TTC549 (cell line): ENCODE results near the gene OR13J1.
A peak's percentile ranks its signal among the peaks of the same experiment; 100 is the strongest.
"Not testable (repeated sequence)": the region's sequence is repeated elsewhere in the genome, so short reads cannot be mapped to it uniquely, and the experiment has no call there.

ENCODE experiments used
- FAIRE-seq: peaks from 2 replicates; lab custom pipeline; 2012; peaks lifted over from hg19 to GRCh38; lab: Jason Lieb, UNC

Gene OR13J1, protein sequence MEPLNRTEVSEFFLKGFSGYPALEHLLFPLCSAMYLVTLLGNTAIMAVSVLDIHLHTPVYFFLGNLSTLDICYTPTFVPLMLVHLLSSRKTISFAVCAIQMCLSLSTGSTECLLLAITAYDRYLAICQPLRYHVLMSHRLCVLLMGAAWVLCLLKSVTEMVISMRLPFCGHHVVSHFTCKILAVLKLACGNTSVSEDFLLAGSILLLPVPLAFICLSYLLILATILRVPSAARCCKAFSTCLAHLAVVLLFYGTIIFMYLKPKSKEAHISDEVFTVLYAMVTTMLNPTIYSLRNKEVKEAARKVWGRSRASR

DNA sequence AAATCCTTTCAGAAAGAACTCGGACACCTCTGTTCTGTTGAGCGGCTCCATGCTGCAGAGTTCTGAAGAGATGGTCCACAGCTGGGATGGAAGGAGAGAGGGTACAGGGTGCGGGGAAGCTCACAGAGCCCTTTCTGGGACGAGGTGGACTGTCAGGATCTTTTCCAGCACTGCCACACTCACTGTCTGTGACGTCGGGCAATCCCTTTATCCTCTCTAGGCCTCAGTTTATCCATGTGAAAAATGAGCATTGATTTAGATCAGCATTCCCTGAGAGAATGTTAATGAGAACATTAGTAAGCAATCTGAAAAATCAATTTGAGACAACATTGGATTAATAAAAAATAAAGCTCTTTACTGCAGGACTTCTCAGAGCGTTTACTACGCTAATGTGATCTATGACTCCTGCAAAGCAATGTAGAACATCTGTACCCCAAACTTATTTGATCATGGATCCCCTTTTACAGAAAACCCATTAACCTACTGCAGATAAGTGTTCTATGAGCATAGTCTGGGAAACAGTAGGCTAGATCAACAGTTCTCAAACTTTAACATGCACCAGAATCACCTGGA is at the start of gene OR13J1:
OR13J1 (minus strand) TSS at position 51 of the 573 bp plus-strand sequence; CDS start at position 51, 0 bp downstream.
- FAIRE-seq: no peak

DNA sequence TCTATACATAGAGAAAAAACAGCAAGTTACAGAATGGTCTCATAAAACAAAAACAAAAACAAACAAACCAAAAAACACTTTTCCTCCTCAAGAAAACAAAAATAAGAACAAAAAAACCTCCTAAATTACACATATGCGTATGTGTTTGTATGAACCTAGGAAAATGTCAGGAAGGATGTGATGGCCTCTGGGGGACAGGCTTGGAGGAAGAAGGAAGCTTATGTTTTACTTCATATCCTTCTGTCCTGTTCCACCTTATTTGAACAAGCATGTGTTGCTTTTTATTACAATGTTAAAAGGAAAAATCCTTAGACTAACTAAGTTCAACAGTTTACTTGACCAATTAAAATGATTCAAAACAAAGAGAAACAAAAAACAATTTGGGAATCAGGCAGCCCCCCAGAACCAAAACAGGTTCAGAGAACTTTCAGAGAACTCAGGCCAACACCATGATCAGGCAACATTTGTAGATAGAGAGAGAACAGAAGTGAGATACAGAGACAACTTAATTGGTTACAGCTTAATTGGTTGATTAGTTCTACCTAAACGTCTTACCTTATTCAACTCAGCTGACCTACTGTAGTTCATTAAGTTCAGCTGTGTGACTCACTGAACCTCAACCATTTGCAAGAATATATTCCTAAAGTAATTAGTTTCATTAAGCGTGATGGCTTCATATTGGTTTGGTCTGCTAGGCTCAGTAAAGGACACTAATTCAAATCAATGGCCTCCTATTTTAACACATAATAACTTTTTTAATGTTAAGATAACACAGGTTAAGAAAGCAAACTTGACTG is 49.2 kb upstream of the OR13J1 start:
- FAIRE-seq: no peak

DNA sequence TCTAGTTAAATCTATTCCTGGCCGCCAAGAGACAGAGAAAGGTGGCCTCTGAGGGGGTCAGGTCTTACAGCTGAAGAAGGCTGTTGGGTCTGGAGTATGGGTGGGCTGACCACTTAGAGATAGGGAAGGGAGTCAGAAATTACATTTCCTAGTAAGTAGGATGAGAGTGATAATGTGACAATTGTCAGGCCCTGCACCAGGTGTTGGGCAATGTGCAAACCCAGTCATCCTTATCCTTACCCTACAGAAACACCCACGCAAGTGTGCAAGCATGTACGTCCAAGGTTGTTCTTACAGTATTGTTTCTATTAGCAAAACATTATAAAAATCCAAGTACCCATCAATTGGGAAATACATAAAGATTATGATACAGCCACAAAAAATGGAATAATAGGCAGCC is 48.6 kb upstream of the OR13J1 start:
- no peak for FAIRE-seq

DNA sequence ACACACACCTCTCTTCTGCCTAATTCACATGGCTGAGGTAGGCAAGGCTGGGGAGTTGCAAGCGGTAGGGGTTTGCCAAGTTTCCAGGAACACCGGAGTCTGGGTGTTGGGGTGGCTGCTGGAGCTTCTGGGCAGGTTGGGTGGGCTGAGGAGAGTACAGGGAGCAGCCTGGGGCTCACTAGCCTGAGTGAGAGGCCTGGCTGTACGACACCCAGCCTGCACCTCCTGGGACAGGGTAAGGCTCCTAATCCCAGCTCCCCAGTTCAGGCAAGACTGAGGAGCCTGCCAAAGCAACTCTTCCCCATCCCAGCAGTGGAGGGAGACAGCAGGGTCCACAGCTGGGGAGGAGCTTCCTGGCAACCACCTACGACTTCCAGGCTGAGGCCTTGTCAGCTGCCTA is 47.1 kb upstream of the OR13J1 start:
- no peak for FAIRE-seq

DNA sequence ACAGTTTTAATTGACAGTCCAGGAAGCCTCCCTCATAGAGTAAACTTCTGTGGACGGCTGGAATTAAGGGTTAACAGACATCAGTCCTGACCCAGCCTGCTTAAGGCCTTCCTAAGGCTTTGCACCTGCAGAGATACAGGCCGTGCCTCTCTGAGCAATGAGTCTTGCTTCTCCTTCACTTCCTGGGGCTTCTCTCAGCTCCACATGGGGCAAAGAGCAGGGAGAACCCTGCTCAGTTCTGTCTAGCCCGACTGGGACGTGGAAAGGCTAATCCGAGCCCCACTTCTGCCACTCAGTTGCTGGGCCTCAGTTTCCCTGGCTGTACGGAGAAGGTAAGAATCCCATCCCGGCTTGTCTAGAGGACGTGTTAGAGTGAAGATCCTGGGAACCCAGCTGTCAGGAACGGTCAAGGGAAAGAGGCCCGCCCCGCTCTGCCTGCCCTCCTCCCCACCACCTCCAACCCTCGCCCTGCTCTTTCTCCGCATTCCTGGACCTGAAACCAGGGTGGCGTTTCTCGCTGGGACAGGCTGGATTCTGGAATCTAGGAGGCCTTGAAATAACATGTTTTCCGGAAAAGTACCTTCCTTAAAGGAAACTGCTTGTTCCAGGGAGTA is 45.6 kb upstream of the OR13J1 start:
- FAIRE-seq: no peak

DNA sequence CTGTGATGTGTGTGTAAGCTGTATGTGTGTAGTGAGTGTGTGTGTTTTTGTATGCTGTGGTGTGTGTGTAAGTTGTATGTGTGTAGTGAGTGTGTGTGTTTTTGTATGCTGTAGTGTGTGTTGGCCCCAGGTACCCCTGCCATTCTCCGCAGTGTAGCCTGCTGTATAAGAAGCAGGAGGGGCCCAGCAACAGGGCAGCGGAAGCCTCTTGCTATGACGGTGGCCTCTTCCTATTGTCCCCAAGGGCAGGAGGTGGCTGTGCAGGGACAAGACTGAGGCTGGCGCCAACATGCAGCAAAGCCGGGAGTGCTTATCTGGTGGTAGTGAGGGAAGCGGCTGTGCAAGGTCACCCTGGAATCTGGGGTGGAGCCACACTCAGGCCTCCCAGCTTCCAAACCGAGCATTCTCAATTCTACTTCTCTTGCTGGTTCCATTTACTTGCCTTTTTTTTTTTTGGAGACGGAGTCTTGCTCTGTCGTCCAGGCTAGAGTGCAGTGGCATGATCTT is 44.2 kb upstream of the OR13J1 start:
- no peak for FAIRE-seq

DNA sequence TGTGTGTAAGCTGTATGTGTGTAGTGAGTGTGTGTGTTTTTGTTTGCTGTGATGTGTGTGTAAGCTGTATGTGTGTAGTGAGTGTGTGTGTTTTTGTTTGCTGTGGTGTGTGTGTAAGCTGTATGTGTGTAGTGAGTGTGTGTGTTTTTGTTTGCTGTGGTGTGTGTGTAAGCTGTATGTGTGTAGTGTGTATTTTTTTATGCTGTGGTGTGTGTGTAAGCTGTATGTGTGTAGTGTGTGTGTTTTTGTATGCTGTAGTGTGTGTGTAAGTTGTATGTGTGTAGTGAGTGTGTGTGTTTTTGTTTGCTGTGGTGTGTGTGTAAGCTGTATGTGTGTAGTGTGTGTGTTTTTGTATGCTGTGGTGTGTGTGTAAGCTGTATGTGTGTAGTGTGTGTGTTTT is 43.2 kb upstream of the OR13J1 start:
- FAIRE-seq: not testable (repeated sequence)

DNA sequence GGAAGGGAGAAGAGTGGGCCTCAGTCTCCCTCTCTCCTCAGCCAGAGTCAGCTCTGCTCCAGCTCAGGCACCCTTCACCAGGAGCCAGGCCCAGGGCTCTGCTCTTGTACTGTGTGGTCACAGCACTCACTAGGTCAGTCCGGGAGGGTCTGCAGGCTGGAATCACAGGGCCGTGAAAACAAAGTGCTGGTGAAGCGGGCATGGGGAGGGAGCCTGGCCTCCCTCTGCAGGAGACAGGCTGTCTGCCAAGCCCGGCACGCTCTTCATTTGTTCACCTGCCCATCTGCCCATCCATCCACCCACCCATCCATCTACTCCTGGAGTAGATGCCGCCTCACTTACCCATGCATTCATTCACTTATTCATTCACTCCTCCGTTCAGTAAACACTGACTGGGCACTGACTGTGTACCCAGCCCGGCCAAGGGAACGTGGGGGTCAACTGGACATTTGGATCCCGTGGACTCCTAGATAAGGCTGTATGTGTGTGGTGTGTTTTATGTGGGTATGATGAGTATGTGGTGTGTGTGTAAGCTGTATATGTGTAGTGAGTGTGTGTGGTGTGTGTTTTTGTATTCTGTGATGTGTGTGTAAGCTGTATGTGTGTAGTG is 42.7 kb upstream of the OR13J1 start:
- FAIRE-seq: no peak

DNA sequence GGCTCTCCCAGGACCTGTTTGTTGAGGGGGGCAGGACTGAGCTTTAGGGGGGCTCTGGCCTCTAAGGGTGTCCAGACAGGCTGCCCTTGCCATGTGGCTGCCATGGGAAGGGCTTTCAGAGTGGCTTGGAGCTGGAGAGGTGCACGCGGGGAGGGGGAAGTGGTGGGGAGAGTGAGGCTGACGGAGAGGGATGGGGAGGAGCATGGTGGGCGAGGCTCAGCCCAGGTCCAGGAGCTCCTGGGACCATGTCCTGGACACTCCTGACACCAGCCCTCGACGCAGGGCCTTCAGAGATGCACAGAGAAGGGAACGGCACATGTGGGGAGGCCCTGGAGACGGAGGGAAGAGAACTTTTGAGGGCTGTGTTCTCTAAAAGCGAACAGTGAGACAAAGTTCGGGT is 41.5 kb upstream of the OR13J1 start:
- no peak for FAIRE-seq

DNA sequence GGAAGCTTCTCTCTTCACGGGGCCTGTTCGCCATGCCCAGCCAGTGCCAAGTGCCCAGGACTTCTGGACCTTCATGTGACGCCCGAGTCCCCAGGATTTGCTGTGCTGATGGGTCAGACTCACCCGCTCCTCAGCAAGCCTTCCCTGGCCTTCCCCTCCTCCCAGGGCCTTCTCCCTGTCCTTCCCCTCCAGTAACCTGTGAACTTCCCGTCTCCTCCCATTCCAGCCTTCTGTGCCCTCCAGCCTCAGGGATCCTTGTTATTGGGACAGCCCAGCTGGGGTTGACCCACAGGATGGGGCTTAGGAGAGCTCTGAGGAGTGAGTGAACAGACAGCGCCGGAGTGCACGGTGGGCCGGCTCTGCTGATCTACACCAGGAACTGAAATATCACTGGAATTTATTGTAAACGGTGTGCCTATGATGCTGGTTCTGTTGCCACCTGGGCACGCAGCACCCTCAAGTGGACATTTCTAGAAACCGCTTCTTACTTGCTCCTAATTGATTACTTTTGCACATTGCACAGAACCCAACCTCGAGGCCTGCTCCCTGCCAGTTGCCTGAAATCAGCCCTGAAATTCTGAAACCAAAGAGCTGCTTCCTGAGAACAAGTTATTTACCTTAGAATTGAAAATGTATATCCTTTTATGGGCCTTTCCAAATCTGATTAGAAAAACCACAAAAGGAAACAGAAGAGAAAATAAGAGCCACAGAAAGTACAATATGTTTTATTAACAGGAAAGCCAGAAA is 40.6 kb upstream of the OR13J1 start:
- FAIRE-seq: no peak

DNA sequence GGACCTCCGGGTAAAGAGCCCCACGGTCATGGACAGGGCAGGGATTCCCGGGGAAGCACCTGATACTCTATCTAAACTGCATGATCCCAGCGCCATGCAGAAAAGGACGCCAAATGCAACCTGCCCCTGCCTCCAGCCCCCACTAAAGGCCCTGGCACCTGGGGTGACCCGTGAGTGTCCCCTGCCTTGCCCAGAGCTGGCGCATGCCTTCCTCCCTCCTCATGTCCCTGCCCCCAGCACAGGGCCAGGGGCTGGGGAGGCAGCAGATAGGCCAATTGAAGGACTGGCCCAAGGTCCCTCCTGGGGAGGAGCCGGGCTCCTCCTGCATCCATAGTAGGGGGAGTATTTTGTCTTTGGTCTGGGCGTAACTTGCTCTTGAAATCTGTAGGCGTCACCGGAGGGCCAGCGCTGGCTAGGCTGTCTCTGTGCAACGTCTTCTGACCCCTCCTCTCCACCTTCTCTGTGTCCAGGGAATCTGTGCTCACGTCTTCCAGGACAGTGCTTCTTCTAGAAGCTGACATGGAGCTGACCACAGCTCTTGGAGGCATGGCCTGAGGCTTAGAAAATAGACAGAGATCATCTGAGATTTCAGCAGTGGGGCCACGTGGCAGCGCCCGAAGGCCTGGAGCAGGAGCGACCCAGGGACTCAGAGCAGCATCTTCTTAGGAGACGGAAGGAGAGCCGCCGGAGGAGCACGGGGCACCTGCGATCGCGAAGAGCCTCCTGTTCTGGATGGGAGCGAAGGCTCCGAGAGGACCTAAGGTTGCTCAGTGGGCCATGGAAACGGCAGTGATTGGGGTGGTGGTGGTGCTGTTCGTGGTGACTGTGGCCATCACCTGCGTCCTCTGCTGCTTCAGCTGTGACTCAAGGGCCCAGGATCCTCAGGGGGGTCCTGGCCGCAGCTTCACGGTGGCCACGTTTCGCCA is 39.7 kb upstream of the OR13J1 start:
- no peak for FAIRE-seq

DNA sequence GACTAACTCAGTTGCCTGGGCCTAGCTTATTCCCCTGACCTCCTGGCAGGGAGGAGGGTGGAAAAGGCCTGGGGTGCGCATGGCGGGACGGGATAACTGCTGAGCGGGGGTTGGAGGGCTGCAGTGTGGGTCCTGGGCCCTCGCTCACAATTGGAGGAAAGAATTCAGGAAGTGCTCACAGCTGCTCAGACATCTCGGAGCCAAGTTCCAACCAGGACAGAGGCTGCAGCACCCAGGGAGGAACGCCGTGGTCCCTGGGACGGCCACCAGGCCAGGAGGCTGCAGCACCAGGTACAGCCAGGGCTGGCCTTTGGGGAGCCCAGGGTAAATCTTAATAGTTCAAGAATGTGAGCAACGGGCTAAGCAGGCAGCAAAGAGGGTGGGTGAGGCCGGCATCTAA is 39.1 kb upstream of the OR13J1 start, which contains the start of gene SPAAR:
SPAAR (plus strand) TSS at position 217 of the 400 bp plus-strand sequence. CDS start 974 bp downstream, outside the sequence.
- FAIRE-seq: no peak

DNA sequence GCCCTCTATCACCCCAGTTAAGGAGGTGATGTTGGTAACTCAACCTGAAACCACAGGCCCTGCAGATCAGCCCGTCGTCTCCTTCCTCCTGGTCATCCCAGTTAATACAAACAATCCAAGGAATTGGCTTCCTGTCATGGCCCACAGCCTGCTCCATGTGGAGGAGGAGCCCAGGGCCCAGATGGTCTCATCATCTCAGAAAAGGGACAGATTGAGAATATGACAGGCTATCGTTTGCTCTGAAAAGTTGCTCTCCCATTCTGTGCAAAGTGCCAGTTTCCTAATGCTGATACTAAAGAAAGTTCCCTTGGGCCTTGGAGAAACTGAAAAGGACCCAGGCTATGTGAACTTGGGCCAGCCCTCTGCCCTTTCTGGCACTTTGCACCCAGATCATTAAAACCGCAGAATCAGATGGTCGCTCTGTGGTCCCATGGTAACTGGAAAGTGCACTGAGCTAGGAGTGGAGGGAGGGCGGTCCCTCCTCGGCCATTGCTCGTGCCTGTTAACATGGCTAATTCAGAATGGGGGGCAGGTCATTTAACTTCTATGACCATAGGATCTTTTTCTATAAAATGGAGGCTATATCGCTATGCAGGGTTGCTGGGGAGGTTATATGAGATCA is 38.4 kb upstream of the OR13J1 start:
- FAIRE-seq: no peak

DNA sequence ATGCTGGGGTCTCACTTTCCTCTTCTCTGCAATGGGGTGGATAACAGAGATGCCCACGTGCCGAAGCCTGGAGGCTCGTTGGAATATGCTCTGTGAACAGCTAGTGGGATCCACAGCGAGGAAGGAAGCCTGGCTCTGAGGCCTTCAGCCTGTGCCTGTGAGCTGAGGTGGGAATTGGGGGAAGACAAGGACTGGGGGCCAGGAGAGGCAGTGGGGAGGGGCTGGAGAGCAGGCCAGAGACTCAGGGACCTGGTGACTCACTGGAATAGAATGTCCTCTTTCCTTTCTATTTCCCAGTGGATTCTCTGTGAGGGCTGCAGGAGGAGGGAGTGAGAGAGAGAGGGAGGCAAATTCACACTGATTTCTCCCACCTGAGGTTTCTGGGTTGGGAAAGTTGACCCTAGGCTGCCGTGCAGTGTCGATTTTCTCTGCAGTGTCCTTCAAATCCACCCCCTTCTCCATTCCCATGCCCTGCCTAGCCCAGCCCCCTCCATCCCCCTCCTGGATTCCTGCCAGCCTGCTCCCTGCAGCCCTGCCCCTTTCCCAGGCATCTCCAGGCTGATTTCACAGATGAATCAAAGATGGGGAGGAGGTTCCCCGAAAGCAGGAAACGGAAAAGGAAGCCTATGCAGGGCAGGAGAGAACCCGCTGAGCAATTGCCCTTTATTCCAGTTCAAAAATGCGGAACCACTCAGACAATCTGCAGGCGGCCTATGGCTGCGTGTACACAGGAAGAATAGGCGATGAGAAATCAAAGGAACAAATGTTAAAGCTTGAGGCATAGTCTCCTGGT is 37.7 kb upstream of the OR13J1 start:
- peak; percentile 65 for FAIRE-seq

DNA sequence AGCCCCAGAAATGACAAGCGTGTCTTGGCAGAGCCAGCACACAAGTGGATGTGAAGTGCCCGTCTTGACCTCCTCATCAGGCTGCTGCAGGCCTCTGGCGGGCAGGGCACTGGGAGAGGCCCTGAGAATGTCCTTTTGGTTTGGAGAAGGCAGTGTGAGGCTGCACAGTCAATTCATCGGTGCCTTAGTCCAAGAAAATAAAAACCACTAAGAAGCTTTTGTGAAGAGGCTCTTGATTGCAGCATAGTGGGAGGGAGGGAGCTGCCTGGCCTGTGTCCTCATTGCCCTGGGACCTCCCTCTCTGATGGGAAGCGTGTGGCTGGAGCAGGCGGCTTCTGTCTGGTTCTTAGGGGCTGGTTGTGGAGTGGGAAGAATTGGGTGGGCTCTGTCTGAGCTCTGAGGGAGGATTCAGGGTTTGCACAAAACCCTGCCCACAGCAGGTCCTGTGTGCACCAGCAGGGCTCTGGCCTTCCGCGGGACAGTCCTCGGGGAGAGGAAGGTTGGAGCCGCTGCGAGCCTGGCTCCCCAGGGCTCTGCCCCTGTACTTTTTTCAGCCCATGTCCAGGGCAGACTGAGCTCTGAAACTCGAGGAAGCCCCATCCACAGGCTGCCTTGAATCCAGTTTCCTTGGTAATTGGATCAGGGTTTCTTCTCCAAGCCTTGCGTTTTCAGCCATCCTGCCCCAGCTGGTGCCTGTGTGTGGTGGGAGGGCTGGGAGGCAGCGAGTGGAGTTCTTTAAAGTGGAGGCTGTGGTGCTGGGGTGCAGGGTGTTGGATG is 36.9 kb upstream of the OR13J1 start:
- FAIRE-seq: no peak

DNA sequence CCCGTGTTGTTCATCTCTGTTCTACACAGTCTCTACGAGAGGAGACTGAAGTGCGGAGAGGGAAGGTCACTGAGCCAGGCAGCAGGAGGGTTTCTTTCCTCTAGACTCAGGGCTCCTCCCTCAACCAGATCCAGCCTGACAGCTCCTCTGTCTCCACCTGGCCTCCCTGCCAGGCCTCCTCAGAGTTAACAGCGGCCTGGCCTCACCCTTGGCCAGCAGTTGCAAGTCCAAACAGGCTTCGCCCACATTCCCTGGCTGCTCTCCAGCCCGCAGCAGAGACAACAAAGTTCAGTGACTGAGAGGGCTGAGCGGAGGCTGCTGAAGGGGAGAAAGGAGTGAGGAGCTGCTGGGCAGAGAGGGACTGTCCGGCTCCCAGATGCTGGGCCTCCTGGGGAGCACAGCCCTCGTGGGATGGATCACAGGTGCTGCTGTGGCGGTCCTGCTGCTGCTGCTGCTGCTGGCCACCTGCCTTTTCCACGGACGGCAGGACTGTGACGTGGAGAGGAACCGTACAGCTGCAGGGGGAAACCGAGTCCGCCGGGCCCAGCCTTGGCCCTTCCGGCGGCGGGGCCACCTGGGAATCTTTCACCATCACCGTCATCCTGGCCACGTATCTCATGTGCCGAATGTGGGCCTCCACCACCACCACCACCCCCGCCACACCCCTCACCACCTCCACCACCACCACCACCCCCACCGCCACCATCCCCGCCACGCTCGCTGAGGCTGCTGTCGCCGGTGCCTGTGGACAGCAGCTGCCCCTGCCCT is 35.9 kb upstream of the OR13J1 start, which contains the start of gene HRCT1:
HRCT1 (plus strand) TSS at position 291 of the 768 bp plus-strand sequence; CDS start at position 377, 86 bp downstream.
- FAIRE-seq: no peak
